HS-5 (cell line): ENCODE data around the gene NCAPH2.

ENCODE experiments used
- DNase-seq: peaks from one replicate; pipeline ENCODE4 v3.0.0-alpha.2; 2012; ENCODE audit warnings: low read depth

Gene NCAPH2

DNA sequence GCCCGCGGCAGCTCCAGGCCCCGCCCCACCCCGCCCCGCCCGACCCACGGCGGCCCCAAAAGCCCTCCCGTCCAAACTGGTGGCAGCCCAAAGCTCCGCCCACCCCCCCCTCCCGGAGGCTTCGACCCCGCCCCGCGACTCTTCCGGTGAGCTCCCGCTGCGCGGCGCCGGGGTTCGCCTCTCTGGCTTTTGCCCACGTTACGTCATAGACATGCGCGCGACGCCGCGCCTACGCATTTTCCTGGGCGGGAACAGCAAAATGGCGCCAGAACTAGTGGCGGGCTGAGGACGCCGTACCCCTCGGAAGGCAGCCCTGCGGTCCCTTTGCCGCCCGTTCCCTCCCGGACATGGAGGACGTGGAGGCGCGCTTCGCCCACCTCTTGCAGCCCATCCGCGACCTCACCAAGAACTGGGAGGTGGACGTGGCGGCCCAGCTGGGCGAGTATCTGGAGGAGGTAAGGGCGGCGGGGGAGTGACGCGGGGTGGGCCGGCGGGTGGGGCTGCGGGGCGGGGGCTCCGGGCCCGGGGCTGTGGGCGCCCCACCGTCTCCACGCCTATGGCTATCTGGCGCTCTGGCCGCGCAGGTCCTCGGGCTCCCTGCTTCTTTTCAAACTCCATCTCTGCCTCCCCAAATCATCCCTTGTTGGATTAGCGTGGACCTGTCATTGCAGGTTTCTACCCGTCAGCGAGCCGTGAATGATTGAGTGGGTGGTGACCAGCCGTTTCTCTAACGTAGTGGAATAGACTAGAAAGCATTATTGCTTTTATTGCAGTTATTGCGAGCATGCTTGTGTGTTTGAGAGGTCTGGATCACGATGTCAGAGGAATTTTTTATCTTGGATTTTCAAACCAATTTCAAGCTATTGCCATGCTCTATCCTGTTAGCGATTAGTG is at the start of gene NCAPH2:
TSS of gene NCAPH2 (plus strand) at position 234 of the 894 bp plus-strand sequence. CDS start at position 348, 114 bp downstream.
- DNase-seq = peak; percentile 87

DNA sequence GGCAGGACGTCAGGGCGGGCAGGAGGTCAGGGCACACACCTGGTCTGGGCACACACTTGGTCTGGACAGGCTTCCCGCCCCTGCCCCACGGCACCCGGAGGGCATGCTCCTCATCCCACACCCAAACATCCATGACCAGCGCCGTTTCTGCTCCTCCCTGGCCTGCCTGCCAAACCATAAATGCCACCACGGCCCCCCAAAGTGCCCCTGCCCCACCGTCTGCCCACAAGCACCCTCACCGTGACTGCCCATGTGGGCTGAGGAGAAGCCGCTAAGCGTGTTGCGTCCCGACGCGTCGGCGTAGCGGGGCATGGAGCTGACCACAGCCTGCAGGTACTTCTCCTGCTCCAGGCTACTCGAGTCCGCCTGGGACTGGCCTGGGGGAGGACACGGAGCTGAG is 49.0 kb upstream of the NCAPH2 start:
- no peak for DNase-seq

DNA sequence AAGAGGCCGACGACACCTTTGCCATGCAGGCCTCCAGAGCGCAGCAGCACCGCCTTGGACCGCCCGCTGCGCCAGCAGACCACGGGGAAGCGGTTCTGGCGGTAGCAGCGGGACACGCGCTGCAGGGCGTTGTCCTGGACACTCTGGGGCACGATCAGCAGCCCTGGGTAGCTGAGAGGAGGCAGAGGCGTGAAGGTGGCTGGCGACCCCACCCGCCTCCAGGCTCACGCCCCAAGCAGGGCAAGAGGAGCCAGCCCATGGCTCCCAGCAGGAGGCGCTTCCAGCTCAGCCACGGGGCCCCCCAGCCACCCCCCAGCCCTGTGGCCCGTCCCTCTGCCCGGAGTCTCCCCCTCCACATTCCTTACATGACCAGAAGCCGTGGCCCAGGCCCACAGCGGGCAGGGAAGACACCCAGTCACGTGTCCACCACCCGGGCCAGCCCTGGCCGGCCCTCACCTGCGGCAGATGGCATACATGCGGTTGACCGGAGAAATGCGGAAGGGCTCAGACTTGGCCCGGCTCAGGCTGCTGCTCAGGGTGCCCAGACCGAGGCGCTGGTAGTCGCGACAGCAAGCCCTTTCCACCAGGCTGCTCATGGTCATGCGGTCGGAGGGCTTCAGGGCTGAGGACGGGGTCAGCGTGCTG is 48.4 kb upstream of the NCAPH2 start:
- DNase-seq = no peak

DNA sequence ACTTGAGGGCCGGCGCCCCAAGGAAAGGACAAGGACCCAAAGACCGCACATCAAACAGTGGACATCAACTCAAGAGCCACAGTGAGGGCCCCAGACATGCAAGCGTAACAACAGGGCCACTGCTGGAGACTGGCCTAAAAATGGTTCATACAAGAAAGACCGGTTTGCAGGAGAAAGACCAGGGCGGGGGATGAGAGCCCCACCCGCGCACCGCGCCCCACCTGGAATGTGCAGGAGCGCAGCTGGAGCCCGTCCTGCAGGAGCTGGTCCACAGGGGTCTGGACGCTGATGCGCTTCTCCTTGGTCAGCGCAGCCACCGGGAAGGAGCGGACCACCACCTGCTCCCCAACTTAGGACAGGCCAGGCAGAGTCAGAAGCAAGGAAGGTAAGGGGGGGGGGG is 47.1 kb upstream of the NCAPH2 start:
- no peak for DNase-seq

DNA sequence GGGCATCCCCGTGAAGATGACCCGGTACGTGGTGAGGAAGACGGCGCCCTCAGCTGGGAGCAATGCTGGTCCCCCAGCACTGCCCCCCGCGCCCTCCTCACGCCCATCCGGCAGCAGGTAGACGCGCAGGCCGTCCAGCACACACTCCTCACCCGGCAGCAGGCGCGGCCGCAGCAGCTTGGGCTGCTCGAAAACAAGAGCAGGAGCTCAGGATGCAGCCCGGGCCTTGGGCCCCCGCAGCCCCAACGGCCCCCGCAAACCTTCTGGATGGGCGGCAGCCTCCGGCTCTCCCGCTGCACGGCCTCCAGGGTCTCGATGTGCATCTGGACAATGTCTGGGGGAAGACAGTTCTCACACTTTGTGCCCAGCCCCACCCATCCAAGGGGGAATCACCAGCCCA is 46.5 kb upstream of the NCAPH2 start:
- DNase-seq = no peak

DNA sequence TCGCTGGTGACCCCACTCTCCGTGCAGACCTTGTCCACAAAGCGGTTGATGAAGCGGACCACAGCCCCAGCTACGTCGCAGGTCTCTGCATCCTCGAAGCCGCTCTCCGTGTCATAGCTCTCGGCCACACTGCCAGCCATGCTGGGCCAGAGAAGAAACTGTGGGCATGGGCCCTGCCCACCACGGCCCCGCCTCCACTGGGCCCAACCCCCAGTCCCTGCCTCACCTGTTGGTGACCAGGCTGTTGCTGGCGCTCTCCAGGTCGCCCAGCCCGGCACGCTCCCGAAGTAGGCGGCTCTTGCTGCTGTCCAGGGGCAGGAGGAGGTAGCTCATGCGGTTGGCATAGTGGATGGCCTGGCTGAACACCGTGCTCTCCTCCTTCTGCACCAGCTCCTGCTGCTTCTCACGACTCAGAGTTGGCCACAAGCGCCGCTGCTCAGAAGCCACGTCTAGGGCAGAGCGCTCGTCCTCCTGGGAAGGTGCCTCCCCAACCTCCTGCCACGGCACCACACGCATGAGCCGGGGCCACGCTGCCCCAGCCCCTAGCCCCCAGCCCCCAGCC is 46.0 kb upstream of the NCAPH2 start:
- DNase-seq = no peak

DNA sequence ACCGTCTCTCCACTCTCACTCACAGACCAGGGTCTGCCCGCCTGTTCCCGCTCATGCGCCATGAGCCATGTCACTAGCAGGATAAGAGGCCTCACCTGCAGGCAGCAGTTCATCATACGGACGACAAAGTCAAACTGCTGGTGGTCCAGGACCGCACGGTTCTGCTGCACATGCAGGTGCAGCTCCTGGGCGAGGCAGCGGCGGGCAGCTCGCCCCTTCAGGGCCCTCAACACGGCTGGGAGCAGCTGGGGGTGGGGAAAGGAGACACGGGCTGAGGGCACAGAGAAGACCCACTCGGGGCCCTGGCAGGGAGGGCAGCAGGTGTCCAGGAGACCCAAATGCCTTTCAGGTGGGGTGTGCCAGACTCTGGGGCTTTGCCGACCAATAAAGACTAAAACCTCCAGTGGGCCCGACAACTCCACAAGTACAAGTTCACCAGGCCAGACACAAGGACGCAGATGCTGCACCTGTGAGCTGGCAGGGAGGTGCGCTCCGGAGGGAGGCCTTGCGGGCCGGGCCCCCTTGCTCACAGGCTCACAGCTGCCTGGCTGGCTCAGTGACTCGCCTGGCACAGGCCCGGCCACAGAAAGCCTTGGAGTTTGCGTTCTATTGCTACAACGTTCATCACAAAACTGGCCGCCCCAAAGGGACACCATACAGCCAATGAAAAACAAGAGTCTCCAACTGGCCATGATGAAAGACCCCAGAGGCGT is 44.7 kb upstream of the NCAPH2 start:
- no peak for DNase-seq

DNA sequence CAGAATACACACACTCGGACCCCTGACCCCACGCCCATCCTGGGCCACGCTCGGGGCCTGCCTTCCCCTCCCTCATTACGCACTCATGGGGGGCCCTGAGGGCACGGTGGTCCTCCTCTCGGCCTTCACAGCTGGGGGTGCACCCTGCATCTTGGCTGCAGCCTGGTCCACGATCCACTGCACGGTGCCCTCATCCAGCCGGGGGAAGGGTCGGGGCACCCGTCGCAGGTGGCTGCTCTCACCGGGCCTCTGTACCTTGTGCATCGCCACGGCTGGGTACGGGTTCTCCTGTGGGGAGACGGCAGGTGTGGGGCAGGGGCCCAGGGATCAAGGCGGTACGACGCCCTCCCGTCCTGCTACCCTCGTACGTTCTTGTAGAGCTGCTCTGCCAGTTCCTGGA is 43.6 kb upstream of the NCAPH2 start:
- DNase-seq = no peak

DNA sequence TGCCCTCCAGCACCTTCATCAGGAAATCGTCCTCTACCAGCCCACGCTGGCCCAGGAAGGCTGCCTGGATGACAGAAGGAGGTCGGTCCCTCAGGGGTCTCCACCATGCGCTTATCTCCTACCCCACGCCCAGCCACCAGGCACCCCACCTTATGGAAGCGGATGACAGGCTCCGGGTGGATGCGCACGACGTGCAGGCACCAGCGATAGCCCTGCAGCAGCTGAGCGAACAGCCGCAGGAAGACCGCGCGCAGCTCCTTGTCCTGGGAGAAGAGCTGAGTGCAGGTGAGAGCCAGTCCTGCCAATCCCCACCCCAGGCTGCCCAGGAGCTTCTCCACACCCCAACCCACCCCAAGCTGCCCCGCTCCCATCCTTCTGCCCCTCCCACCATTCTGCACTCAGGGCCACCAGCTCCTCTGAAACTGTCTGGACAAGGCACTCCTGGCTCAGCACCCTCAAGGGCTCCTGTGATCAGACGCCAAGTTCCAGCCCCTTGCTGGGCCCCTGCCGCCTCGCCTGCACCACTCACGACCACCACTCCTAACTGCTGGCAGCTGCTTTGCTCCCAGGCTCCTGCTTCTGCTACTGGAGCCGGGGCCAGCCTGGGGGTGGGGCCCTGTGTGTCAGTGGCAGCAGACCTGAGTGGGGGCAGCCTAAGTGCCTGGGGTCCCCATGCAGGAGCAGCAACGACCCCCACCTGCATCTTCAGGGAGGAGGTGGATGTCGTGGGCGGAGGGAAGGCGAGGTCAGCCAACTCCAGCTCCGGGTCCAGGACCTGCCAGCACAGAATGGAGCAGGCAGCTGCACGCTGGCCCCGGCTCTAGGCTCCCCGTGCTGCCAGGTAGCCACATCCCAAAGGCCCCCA is 42.7 kb upstream of the NCAPH2 start:
- no peak for DNase-seq

DNA sequence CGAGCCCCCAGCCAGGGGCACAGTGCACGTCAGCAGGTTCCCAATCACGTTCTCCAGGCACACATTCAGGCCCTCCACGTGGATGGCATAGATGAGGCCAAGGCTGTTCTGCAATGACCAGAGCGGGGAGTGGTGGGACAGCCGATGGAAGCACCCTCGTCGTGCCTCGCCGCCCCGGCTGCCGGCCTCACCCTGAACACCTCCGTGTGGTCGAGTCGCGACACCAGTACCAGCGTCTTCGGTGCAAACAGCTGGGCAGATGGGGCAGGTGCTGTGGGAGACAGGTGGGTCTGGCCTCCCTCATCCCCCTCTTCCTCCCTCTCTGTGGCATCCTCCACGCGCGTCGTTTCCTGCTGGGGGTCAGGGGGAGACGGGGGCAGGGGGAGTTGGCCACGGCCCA is 40.7 kb upstream of the NCAPH2 start:
- DNase-seq = no peak

DNA sequence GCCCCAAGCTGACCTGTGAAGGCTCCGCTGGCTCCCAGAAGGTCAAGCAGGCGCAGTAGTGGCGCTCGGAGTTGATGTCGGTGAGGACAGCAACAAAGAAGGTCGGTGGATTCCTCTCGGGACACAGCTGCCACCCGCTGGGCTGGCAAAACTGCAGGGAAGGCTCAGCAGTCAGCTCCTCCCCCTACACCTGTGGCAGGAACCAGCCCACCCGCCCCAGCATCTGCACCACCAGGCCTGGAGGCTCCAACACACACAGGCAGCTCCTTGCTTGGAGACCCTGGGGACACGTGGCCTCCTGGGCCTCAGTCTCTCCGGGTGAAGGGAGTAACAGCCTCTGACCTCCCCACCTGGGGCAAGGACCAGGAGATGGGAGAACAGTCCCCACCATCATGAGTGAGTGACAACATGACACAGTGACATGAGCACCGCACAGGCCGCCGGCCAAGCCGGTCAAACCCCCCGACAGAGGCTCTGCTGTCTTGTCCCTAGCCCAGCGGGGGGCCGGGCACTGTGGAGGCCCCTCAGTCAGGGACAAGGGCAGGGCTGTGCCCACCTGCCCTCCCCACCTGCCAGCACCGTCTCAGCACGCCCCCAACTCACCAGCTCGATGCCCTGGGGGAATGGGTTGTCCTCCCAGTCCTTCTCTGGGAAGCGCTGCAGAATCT is 40.1 kb upstream of the NCAPH2 start:
- DNase-seq = no peak

DNA sequence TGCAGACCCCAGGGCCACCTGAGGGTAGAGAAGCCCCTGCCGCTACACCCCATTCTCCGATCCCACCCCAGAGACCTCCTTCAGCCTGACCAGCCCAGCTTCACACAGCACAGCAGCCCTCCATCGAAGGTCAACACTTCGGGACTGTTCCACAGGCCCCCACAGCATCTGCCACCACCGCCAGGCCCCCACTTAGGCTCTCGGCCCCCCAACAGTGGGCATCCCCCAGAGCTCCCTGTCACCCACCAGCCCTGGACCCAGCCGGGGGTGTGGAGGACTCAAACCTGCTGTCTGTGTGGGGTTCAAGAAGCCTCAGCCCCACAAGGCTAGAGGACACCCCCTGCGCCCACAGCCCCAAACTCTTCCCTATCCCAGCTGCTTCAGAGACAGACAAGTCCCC is 39.4 kb upstream of the NCAPH2 start:
- DNase-seq = no peak

DNA sequence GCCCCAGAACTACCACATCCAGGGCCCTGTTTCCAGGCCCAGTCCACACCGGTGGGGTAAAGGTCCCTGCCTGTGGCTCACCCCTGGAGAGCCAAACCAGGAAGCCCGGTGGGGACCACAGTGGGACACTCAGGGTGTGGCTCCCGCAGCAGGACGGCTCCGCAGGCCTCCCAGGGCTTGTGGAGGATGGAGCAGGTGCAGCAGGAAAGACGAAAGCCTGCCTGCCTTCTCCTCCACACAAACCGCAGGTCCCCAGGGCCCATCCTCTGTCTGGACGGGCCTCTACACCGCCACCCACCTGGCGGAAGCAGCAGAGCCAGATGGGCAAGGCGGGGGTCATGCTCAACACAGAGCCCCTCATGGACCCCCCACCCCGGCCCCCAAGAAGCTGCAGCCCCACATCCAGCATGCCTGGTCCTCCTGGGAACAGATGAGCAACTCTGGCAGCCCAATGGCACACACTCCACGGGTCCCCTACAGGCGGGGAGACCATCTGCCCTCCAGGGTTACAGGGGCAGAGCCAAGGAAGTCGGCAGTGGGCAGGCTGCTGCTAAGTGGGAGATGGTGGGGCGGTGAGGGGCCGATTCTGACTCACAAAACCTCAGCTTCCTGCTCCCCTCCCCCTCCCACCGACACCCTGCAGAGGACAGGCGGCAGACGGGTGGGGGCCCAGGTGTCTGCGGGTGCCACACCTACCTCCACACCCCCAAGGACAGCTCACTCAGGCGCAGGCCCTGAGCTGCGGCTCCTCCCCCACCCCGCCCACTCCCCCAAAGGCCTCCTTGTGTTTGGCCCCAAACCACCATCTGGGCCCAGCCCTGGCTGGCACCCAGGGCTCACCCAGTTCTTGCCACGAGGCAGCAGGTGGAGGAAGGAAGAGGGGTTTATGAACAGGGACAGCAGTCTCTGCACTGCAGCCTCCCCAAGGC is 38.4 kb upstream of the NCAPH2 start:
- no peak for DNase-seq

DNA sequence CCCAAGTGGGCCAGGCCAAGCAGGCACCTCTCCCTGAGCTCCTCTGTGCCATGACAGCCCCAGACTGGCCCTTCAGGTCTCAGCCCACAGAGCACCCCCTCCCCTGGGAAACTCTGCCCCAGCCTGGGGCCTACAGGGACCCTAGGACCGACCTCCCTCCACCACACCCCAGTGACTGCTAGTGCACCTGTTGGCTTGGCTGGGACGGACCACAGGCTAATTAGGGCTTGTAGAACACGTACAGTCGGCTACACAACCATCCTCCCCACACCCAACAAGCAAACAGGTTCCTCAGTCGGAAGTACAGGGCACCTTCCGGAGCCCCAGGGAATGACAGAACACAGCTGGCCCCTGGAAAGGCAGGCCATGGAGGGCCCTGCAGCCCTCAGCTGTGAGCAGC is 37.5 kb upstream of the NCAPH2 start:
- DNase-seq = no peak

DNA sequence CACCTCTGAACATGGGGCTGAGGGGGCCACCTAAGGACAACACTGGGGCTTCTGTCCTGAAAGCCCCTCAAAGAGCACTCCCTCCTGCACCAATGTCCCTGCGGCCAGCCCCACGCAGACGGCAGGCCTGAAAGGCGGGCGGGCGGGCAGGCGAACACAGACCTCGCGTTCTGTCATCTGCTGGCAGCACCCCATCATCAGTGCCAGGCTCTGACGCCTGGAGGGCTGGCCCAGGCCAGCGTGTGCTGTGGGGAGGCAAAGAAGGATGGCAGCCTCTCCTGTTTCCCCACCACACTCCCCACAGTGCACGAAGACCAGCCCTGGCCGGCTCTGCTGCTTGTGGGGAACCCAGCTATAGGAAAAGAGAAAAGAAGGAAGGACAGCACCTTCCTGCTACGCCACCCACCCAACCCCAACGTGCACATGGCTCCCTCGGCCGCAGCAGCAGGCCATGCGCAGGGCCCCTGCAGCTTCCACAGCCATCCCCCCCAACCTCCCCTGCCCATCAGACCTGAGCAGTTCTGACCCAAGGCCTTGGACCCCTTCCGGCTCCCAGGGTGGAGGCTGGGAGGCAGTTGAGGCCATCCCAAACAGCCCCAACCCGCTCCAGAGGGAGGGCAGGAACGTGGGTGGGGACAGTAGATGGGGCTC is 36.7 kb upstream of the NCAPH2 start:
- DNase-seq = no peak

DNA sequence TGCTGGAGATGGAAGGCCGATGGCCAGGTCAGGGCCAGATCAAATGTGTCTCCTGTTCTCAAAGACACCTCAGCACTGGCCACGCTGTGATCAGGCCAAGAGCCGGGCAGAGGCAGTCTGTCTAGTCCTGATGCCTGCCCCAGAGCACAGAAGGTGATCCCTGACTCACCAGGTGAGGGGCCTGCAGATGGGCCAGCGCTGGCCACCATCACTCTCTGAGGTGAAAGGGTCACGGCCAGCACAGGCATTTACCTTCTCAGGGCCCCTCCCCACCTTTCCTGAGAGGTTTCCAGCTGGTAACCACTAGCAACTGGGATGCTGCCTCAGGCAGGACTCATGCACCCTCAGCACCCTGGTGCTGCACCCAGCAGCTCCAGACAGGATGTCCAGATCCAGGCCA is 36.1 kb upstream of the NCAPH2 start:
- DNase-seq = no peak

DNA sequence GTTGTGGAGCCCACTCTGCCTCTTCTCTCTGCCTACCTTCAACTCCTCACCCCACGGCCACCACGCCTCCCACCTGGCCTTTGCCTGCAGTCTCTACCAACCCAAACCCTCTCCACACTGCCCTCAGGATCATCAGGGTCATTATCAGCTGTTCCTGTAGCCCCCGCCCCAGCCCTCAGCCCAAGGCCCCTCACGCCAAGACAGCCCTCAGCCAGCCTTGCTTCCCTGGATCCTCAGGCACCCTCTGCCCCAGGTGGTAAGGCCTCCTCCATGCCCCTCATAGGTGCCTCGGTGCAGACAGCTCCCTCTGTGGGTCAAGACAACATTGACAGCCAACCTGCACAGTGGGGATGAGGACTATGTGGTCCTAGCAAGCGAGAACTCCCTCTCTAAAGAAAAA is 34.9 kb upstream of the NCAPH2 start:
- no peak for DNase-seq

DNA sequence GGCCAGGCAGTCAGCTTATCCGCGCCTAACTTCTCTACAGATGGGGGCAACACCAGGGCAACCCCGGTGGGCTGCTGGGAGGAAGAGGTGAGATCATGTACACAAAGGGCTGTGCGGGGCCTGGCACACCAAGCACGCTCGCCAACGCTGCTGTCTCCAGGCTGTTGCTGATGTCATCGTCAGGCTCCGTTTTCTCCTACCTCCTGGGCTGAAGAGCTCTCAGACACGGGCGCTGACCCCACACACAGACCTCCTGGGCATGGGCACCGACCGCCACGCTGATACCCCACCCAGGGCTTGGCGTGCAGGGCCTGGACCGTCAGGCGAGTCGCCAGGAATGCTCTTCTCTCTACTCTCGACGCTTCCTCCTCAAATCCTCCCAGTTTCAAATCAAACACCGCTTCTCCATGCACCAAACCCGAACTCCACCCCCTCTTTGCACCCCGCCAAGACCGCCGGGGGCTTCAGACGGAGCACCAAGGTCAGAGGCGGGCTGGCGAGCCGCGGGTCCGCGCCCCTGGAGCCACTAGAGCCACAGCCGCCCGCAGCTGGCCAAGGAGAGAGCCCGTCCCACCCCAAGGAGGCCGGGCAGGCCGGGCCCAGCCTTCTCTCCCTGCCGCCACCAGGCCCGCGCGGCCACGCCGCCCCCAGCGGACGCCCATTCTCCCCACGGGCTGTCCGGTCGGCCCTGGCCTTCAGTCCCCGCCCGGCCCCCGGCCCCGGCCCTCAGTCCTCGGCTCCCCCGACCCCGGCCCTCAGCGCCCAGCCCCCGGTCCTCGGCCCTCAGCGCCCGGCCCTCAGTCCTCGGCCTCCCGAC is 34.0 kb upstream of the NCAPH2 start:
- no peak for DNase-seq
